IMR-90 (cell line): ENCODE data around the gene KCNH2. TPM values are rescaled to one million over a fixed set of nuclear protein-coding genes. Genes with fewer than 3 reads are reported as not detected.

Experiments used
- ATAC-seq: fragments of 200-7000 bp; cut with Tn5 transposase; 2 replicates; pipeline ENCODE4 v1.9.1; 2020; ENCODE audit warnings: low read depth, mild to moderate bottlenecking, moderate library complexity
- BruUV-seq: library from RNA; stranded (reverse); fragments of 400-500 nt; replicated peaks from 2 replicates; lab custom pipeline; 2021; lab: Mats Ljungman, UMichigan
- CTCF ChIA-PET: fragments of 300-600 bp; formaldehyde crosslinking; extraction: SDS; loops from one replicate; lab custom pipeline; 2021; ENCODE audit warnings: antibody characterized with exemption; lab: Yijun Ruan, JAX
- POLR2A ChIA-PET: fragments of 300-600 bp; sonication (Branson Sonifier 250); formaldehyde crosslinking; loops from one replicate; lab custom pipeline; 2022; ENCODE audit warnings: antibody characterized with exemption; ENCODE audit not compliant: unreplicated experiment; lab: Charles Lee
- DNase-seq: peaks from one replicate; pipeline ENCODE4 v3.0.0; 2013
- H2AFZ ChIP-seq: replicated peaks from 2 replicates; pipeline ENCODE3; 2013; ENCODE audit warnings: low read length, mild to moderate bottlenecking; ENCODE audit not compliant: poor library complexity
- H2AK5ac ChIP-seq: 2 replicates; pipeline ENCODE4 v1.6.1; 2013; ENCODE audit warnings: low read depth, low read length, inconsistent platforms
- H2AK9ac ChIP-seq: replicated peaks from 2 replicates; pipeline ENCODE3; 2013; ENCODE audit warnings: mild to moderate bottlenecking, low read depth, low read length, moderate library complexity; ENCODE audit not compliant: poor library complexity
- H2BK120ac ChIP-seq: 2 replicates; pipeline ENCODE4 v1.6.1; 2013; ENCODE audit warnings: low read depth, low read length, inconsistent platforms
- H2BK15ac ChIP-seq: 3 replicates; pipeline ENCODE4 v1.6.1; 2013; ENCODE audit warnings: low read depth, low read length, inconsistent platforms
- H2BK20ac ChIP-seq: 2 replicates; pipeline ENCODE4 v1.6.1; 2013; ENCODE audit warnings: low read depth, mild to moderate bottlenecking, inconsistent platforms, low read length, moderate library complexity
- H2BK5ac ChIP-seq: 2 replicates; pipeline ENCODE4 v1.6.1; 2013; ENCODE audit warnings: mild to moderate bottlenecking, low read depth, low read length, inconsistent platforms; ENCODE audit not compliant: poor library complexity, severe bottlenecking
- H3K14ac ChIP-seq: replicated peaks from 2 replicates; pipeline ENCODE4 v1.6.1; 2013; ENCODE audit warnings: low read depth, low read length, inconsistent platforms
- H3K18ac ChIP-seq: 2 replicates; pipeline ENCODE4 v1.6.1; 2013; ENCODE audit warnings: low read depth, low read length, control low read depth
- H3K23ac ChIP-seq: 2 replicates; pipeline ENCODE4 v1.6.1; 2013; ENCODE audit warnings: low read depth, low read length, inconsistent platforms
- H3K27ac ChIP-seq: 2 replicates; pipeline ENCODE4 v1.5.1; 2013; ENCODE audit warnings: mild to moderate bottlenecking, control low read depth, low read length; ENCODE audit not compliant: insufficient read depth
- H3K27me3 ChIP-seq: 2 replicates; pipeline ENCODE4 v1.6.1; 2013; ENCODE audit warnings: low read length; ENCODE audit not compliant: control insufficient read depth, insufficient read depth
- H3K36me3 ChIP-seq: 2 replicates; pipeline ENCODE4 v1.6.1; 2013; ENCODE audit warnings: low read length, mixed read lengths; ENCODE audit not compliant: control insufficient read depth, insufficient read depth
- H3K4ac ChIP-seq: 2 replicates; pipeline ENCODE4 v1.6.1; 2013; ENCODE audit warnings: low read depth, low read length, inconsistent platforms
- H3K4me1 ChIP-seq: 2 replicates; pipeline ENCODE4 v1.6.1; 2013; ENCODE audit warnings: low read length, mixed read lengths; ENCODE audit not compliant: control insufficient read depth, insufficient read depth
- H3K4me2 ChIP-seq: 2 replicates; pipeline ENCODE4 v1.6.1; 2013; ENCODE audit warnings: low read depth, mild to moderate bottlenecking, control low read depth, low read length, moderate library complexity
- H3K4me3 ChIP-seq: 2 replicates; pipeline ENCODE4 v1.5.1; 2013; ENCODE audit warnings: low read depth, mild to moderate bottlenecking, control low read depth, low read length, moderate library complexity; ENCODE audit not compliant: insufficient read depth
- H3K56ac ChIP-seq: 2 replicates; pipeline ENCODE4 v1.6.1; 2013; ENCODE audit warnings: low read length, inconsistent platforms; ENCODE audit not compliant: insufficient read depth; ENCODE audit errors: extremely low read depth
- H3K79me1 ChIP-seq, 2 experiments: 2 replicates each; pipeline ENCODE4 v1.6.1; 2013; ENCODE audit warnings: low read length in 2 of 2, inconsistent platforms in 1 of 2, low read depth in 1 of 2
- H3K9ac ChIP-seq: 2 replicates; pipeline ENCODE4 v1.6.1; 2013; ENCODE audit warnings: low read depth, low read length, control low read depth
- H3K9me1 ChIP-seq: 2 replicates; pipeline ENCODE4 v1.6.1; 2013; ENCODE audit warnings: low read length, inconsistent platforms; ENCODE audit not compliant: insufficient read depth
- H3K9me3 ChIP-seq: 2 replicates; pipeline ENCODE4 v1.6.1; 2013; ENCODE audit warnings: low read length; ENCODE audit not compliant: control insufficient read depth, insufficient read depth
- H4K20me1 ChIP-seq: 2 replicates; pipeline ENCODE4 v1.6.1; 2013; ENCODE audit warnings: low read length, inconsistent platforms; ENCODE audit not compliant: insufficient read depth
- H4K5ac ChIP-seq: 2 replicates; pipeline ENCODE4 v1.6.1; 2013; ENCODE audit warnings: mild to moderate bottlenecking, low read depth, low read length, control low read depth
- H4K8ac ChIP-seq, 2 experiments: 2 replicates each; pipeline ENCODE4 v1.6.1; 2013; ENCODE audit warnings: low read depth in 2 of 2, low read length in 2 of 2, control low read depth in 1 of 2, inconsistent platforms in 1 of 2
- H4K91ac ChIP-seq: 2 replicates; pipeline ENCODE4 v1.6.1; 2013; ENCODE audit warnings: low read depth, low read length, inconsistent platforms; ENCODE audit not compliant: insufficient read depth
- RAD21 ChIP-seq: IDR thresholded peaks from 2 replicates; pipeline ENCODE4 v1.6.1; 2012; ENCODE audit warnings: low read length, improper control_type of control experiment
- WGBS, 2 experiments: methylation state at CpG; one replicate each; pipeline versions ENCODE4 v1.1.5 to v1.1.7; 2013; ENCODE audit warnings: missing lambda C conversion rate in 2 of 2; ENCODE audit not compliant: insufficient read length in 1 of 2; ENCODE audit errors: extremely low coverage in 2 of 2; 5-methylcytosine and 5-hydroxymethylcytosine counted together
- dilution Hi-C: fragments of 300-500 bp; cut with HindIII; formaldehyde crosslinking; loops from one replicate; pipeline ENCODE4 v1.14.3; 2018; ENCODE audit warnings: low sequenced_read_pairs; ENCODE audit not compliant: unreplicated experiment
- in situ Hi-C: fragments of 300-500 bp; cut with MboI; formaldehyde crosslinking; loops from 3 replicates; pipeline ENCODE4 v1.14.3; 2019; ENCODE audit warnings: low sequenced_read_pairs, inconsistent platforms, mixed read lengths
- intact Hi-C: fragments of 100-400 bp; cut with micrococcal nuclease; formaldehyde crosslinking; loops from 2 replicates; pipeline ENCODE4 v1.10.0; 2022
- polyA plus RNA-seq, 3 experiments: library from polyadenylated mRNA; depleted of rRNA; stranded (reverse); fragments of >200 nt; gene quantifications; 2 replicates each; pipeline ENCODE4 v1.2.3, GENCODE V29; 2012; ENCODE audit warnings: low replicate concordance in 1 of 3
- total RNA-seq: library from RNA; depleted of rRNA; stranded (reverse); fragments of >200 nt; gene quantifications from 2 replicates; pipeline ENCODE4 v1.2.3, GENCODE V29; 2012

KCNH2 gene
- total and polyA plus RNA-seq, 2 of the 4 experiments (the other 2 are of a cell fraction), result 0.90 to 2.1 TPM

- Histone ChIP-seq H3K18ac (no peak overlapping the region), H3K27me3 (no peaks in the 10 kb centered on the region), H4K5ac (no peak overlapping the region), H2BK5ac (no peak overlapping the region), H3K14ac (no peak overlapping the region), H3K79me1 (no peaks in the 10 kb centered on the region), H3K36me3 (peaks cover 12% of the 10 kb centered on the region; the same call in 1 of the 2 replicates), H3K23ac (no peak overlapping the region), H2AK9ac (no peak overlapping the region), H4K20me1 (no peaks in the 10 kb centered on the region; the same call in 1 of the 2 replicates), H3K56ac (no peak overlapping the region), H2BK20ac (no peak overlapping the region), H3K9me1 (no peaks in the 10 kb centered on the region), H2AFZ (no peak overlapping the region), H3K4me2 (no peak overlapping the region), H3K4me1 (peaks cover 7% of the 10 kb centered on the region; the same call in 1 of the 2 replicates), H2AK5ac (no peak overlapping the region), H3K27ac (no peak overlapping the region), H4K91ac (no peak overlapping the region), H3K9ac (no peak overlapping the region), H2BK15ac (no peak overlapping the region), H2BK120ac (no peak overlapping the region), H3K4ac (no peak overlapping the region), H4K8ac (no peak overlapping the region), H3K4me3 (no peak overlapping the region), H3K9me3 (no peaks in the 10 kb centered on the region)
- CTCF ChIA-PET, result no interaction called here
- BruUV-seq, result no TSS peak
- POLR2A ChIA-PET, result no interaction called here
- no peak for TF ChIP-seq RAD21
- ATAC-seq (no peak), DNase-seq (no peak)
- dilution Hi-C loops (no loop called here), intact Hi-C loops (no loop called here), in situ Hi-C loops (no loop called here)
- WGBS, 2 experiments, result 91% methylated on average over 8 of the region's 27 CpGs; no CpG with 5 or more reads in 1 of the 2 experiments
Measured at GRCh38 chr7:150950496-150951180, 27.5 kb downstream of the KCNH2 start.
